ENCODE data around the gene GRIK2.

GRIK2 gene

GRCh38 chr6:101921829-101922450 lies 528.4 kb downstream of the GRIK2 start:
- no peak for DNase-seq

GRCh38 chr6:101926149-101926925 lies 532.8 kb downstream of the GRIK2 start:
- no peak for DNase-seq

GRCh38 chr6:101931766-101932165 lies 538.3 kb downstream of the GRIK2 start:
- no peak for DNase-seq

GRCh38 chr6:101932704-101933103 lies 539.2 kb downstream of the GRIK2 start:
- no peak for DNase-seq

- no peak for DNase-seq
These were observed 542.2 kb downstream of the GRIK2 start for GRCh38 chr6:101935732-101936131.

- DNase-seq: no peak
These were observed 543.0 kb downstream of the GRIK2 start for GRCh38 chr6:101936516-101936915.

- no peak for DNase-seq
These were observed 543.6 kb downstream of the GRIK2 start for GRCh38 chr6:101937108-101937507.

- DNase-seq: no peak
These were observed 546.9 kb downstream of the GRIK2 start for GRCh38 chr6:101940391-101940790.

GRCh38 chr6:101956961-101957360 lies 563.5 kb downstream of the GRIK2 start:
- DNase-seq: no peak

GRCh38 chr6:101961357-101961756 lies 567.8 kb downstream of the GRIK2 start:
- DNase-seq: no peak

GRCh38 chr6:101980924-101981323 lies 587.4 kb downstream of the GRIK2 start:
- no peak for DNase-seq

GRCh38 chr6:101986476-101986875 lies 593.0 kb downstream of the GRIK2 start:
- no peak for DNase-seq

- no peak for DNase-seq
These were observed 598.8 kb downstream of the GRIK2 start for GRCh38 chr6:101992286-101992685.

- DNase-seq: no peak
These were observed 601.0 kb downstream of the GRIK2 start for GRCh38 chr6:101994521-101994920.

GRCh38 chr6:102015431-102015830 lies 621.9 kb downstream of the GRIK2 start:
- no peak for DNase-seq

- no peak for DNase-seq
These were observed 628.8 kb downstream of the GRIK2 start for GRCh38 chr6:102022281-102022680.

- no peak for DNase-seq
These were observed 629.3 kb downstream of the GRIK2 start for GRCh38 chr6:102022803-102023202.

- no peak for DNase-seq
These were observed 630.6 kb downstream of the GRIK2 start for GRCh38 chr6:102023977-102024657.

GRCh38 chr6:102026649-102027048 lies 633.1 kb downstream of the GRIK2 start:
- DNase-seq: no peak

- DNase-seq: no peak
These were observed 634.7 kb downstream of the GRIK2 start for GRCh38 chr6:102028176-102028575.

GRCh38 chr6:102038964-102039363 lies 645.5 kb downstream of the GRIK2 start:
- DNase-seq: no peak

- DNase-seq: no peak
These were observed 645.9 kb downstream of the GRIK2 start for GRCh38 chr6:102039441-102039840.

GRCh38 chr6:102051001-102051400 lies 657.5 kb downstream of the GRIK2 start:
- no peak for DNase-seq

- DNase-seq: no peak
These were observed 658.2 kb downstream of the GRIK2 start for GRCh38 chr6:102051720-102052119.

All from 8988T (cell line).